ENCODE measurements around the gene CCT6A. TPM values are rescaled to one million over a fixed set of nuclear protein-coding genes. Genes with fewer than 3 reads are reported as not detected.

The CCT6A gene
- total and polyA plus RNA-seq, 2 of the 4 experiments (the other 2 are of a cell fraction): 135 to 265 TPM

DNA sequence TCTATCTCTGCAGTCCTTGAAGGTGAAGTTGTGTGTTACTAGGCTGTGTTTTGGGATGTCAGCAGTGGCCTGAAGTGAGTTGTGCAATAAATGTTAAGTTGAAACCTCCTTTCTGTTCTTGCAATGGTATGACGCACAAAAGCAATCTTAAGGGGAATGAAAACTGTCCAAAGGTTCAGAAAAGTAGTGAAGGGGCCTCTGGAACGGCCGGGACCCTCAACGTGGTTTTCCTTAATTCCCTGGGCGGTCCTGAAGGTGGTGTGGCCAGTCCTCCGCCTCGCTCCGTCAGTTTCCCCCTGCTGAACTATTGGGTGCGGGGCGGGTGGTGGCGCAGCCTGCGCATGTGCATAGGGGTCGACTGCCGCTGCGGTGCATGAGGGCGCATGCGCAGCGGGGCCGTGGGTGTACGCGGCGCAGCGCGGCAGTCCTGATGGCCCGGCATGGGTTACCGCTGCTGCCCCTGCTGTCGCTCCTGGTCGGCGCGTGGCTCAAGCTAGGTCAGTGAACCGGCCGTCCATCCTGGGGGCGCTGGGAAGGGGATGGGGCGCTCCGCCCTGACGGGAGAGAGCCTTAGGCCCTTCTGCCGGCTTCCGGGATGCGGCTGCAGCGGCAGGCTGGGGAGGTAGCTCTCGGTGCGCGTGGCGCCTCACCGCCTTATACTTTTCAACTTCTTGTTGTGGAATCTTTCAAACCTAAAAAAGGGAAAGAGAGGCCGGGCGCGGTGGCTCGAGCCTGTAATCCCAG lies 12.5 kb downstream of the CCT6A start, which contains the start of gene SUMF2:
SUMF2 (plus strand) TSS at position 405 of the 744 bp plus-strand sequence; CDS start at position 431, 26 bp downstream.
- peak within 1 kb of the TSS; percentile 12; the same call in 1 of the 2 replicates for H2BK20ac ChIP-seq (ENCODE audit: low read depth, low read length)
- in situ Hi-C loops (cut with MboI; ENCODE audit: low sequenced_read_pairs): no loop called here
- 2% methylated on average over 13 of the region's 49 CpGs; no CpG with 5 or more reads in 1 of the 2 experiments for WGBS, 2 experiments (ENCODE audit: extremely low coverage in 2 of 2, insufficient read length in 1 of 2)
- H3K4me1 ChIP-seq (ENCODE audit: control insufficient read depth, insufficient read depth, low read length): peaks cover 9% of the 10 kb centered on the region
- peak within 1 kb of the TSS; percentile 92 for H3K4me2 ChIP-seq (ENCODE audit: low read depth, low read length)
- H4K91ac ChIP-seq (ENCODE audit: insufficient read depth, low read depth, low read length): peak within 1 kb of the TSS; percentile 35
- peak within 1 kb of the TSS; percentile 99 for H2AK9ac ChIP-seq (replicated peaks; ENCODE audit: low read depth, low read length, poor library complexity)
- peak within 1 kb of the TSS; percentile 84 for H3K9ac ChIP-seq (ENCODE audit: low read depth, low read length)
- H3K9me3 ChIP-seq (ENCODE audit: control insufficient read depth, insufficient read depth, low read length): no peaks in the 10 kb centered on the region
- peaks cover 17% of the 10 kb centered on the region; the same call in 1 of the 2 replicates for H4K20me1 ChIP-seq (ENCODE audit: insufficient read depth, low read length)
- peak within 1 kb of the TSS; percentile 96 for H3K14ac ChIP-seq (replicated peaks; ENCODE audit: low read depth, low read length)
- H3K27ac ChIP-seq (ENCODE audit: insufficient read depth, low read length): peak within 1 kb of the TSS; percentile 87
- H2BK5ac ChIP-seq (ENCODE audit: low read depth, low read length, poor library complexity, severe bottlenecking): peak within 1 kb of the TSS; percentile 88
- CTCF ChIA-PET: interaction anchor here (2.0 kb wide), 1 partner anchor 11 kb away, joined by 7 read pairs; no protein-coding TSS in a partner anchor
- H2AK5ac ChIP-seq (ENCODE audit: low read depth, low read length): peak within 1 kb of the TSS; percentile 84; the same call in 1 of the 2 replicates
- no peak within 1 kb of the TSS for H2BK15ac ChIP-seq (ENCODE audit: low read depth, low read length)
- H3K23ac ChIP-seq (ENCODE audit: low read depth, low read length): peak within 1 kb of the TSS; percentile 69; the same call in 1 of the 2 replicates
- BruUV-seq (replicated peaks): no TSS peak
- no peaks in the 10 kb centered on the region for H3K27me3 ChIP-seq (ENCODE audit: control insufficient read depth, insufficient read depth, low read length)
- H4K5ac ChIP-seq (ENCODE audit: low read depth, low read length): peak within 1 kb of the TSS; percentile 73
- peak within 1 kb of the TSS; percentile 81 for H3K4me3 ChIP-seq (ENCODE audit: insufficient read depth, low read depth, low read length)
- H4K8ac ChIP-seq (ENCODE audit: low read depth in 2 of 2, low read length in 2 of 2): peak within 1 kb of the TSS; percentile 28 to 94; a peak in 3 of 4 replicates
- peak within 1 kb of the TSS; percentile 99 for H2AFZ ChIP-seq (replicated peaks; ENCODE audit: low read length, poor library complexity)
- H3K56ac ChIP-seq (ENCODE audit: extremely low read depth, insufficient read depth, low read length): peak within 1 kb of the TSS; percentile 68; the same call in 1 of the 2 replicates
- dilution Hi-C loops (cut with HindIII; ENCODE audit: low sequenced_read_pairs, unreplicated experiment): no loop called here
- H3K36me3 ChIP-seq (ENCODE audit: control insufficient read depth, insufficient read depth, low read length): peaks cover 19% of the 10 kb centered on the region
- TF ChIP-seq, protein P1, sequence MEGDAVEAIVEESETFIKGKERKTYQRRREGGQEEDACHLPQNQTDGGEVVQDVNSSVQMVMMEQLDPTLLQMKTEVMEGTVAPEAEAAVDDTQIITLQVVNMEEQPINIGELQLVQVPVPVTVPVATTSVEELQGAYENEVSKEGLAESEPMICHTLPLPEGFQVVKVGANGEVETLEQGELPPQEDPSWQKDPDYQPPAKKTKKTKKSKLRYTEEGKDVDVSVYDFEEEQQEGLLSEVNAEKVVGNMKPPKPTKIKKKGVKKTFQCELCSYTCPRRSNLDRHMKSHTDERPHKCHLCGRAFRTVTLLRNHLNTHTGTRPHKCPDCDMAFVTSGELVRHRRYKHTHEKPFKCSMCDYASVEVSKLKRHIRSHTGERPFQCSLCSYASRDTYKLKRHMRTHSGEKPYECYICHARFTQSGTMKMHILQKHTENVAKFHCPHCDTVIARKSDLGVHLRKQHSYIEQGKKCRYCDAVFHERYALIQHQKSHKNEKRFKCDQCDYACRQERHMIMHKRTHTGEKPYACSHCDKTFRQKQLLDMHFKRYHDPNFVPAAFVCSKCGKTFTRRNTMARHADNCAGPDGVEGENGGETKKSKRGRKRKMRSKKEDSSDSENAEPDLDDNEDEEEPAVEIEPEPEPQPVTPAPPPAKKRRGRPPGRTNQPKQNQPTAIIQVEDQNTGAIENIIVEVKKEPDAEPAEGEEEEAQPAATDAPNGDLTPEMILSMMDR (conservative IDR thresholded peaks at IDR 0.05; ENCODE audit: low read depth, low read length): peak; percentile 22; the same call in 1 of the 2 replicates
- TF ChIP-seq CEBPB (IDR thresholded peaks at IDR 0.05; ENCODE audit: low read depth, low read length) (peak; percentile 98), MAZ (IDR thresholded peaks at IDR 0.05; ENCODE audit: borderline replicate concordance, low read depth, low read length) (peak; percentile 36; the same call in 1 of the 2 replicates), SMC3 (IDR thresholded peaks at IDR 0.05; ENCODE audit: low read depth, low read length) (no peak), MXI1 (IDR thresholded peaks at IDR 0.05; ENCODE audit: borderline replicate concordance, low read depth, low read length) (peak; percentile 91; the same call in 1 of the 2 replicates), POLR2A (IDR thresholded peaks at IDR 0.05; ENCODE audit: low read depth, low read length) (peak; percentile 64), RCOR1 (IDR thresholded peaks at IDR 0.05; ENCODE audit: insufficient replicate concordance, low read length) (no peak)
- H2BK120ac ChIP-seq (ENCODE audit: low read depth, low read length): peak within 1 kb of the TSS; percentile 72
- H3K79me1 ChIP-seq (ENCODE audit: low read depth in 1 of 2, low read length in 2 of 2): peaks cover 12 to 33% of the 10 kb centered on the region in 2 experiments
- H3K18ac ChIP-seq (ENCODE audit: low read depth, low read length): peak within 1 kb of the TSS; percentile 68
- no peaks in the 10 kb centered on the region for H3K9me1 ChIP-seq (ENCODE audit: insufficient read depth, low read length)
- ATAC-seq (ENCODE audit: low read depth) (peak; percentile 93), DNase-seq (peak; percentile 83)
- peak within 1 kb of the TSS; percentile 93 for H3K4ac ChIP-seq (ENCODE audit: low read depth, low read length)
- POLR2A ChIA-PET (ENCODE audit: unreplicated experiment): interaction anchor here (0.7 to 1.9 kb wide), 3 partner anchors 9 to 42 kb away, joined by 3 to 10 read pairs (median 7); partner anchors contain the start of genes CCT6A, CHCHD2 and PSPH
- intact Hi-C loops (cut with micrococcal nuclease): loop anchor here (2.0 to 5.0 kb wide), 2 partner anchors 17 to 37 kb away; no protein-coding TSS in a partner anchor
